ENCODE data around the gene PCDH9.

DNA sequence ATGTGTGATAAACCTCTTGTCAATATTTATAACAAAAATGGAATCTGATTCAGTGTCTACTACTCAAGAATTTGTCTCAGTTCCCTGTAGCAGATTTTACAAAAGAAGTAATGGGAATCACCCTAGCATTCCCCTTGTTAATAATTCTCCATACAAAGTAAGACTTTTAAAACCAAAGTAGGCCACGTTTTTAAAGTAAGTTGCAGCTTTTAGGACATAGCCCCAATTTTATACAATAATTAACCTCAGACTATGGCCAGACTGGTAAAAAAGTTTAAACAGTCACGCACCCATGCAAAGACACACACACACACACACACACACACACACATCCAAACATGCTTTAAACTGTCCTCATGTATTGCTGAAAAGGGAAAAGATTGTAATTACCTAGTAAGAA, 589.9 kb downstream of the PCDH9 start:
- TF ChIP-seq POLR2A (IDR thresholded peaks at IDR 0.05; ENCODE audit: low read depth, low read length) (no peak), POLR2AphosphoS5 (IDR thresholded peaks at IDR 0.05; ENCODE audit: low read depth, low read length) (no peak)
